Type B pancreatic cell (in vitro differentiated cells): ENCODE measurements around the gene RBBP8. TPM values are rescaled to one million over a fixed set of nuclear protein-coding genes. Genes with fewer than 3 reads are reported as not detected.
"Not testable (repeated sequence)": the region's sequence is repeated elsewhere in the genome, so short reads cannot be mapped to it uniquely, and the experiment has no call there.

ENCODE experiments used
- DNase-seq: peaks from one replicate; pipeline ENCODE4 v3.0.0; 2021; ENCODE audit warnings: mixed read lengths; ENCODE audit not compliant: unreplicated experiment; ENCODE audit errors: extremely low spot score
- H3K27ac Mint-ChIP-seq: 2 replicates; pipeline ENCODE4 v1.8.0; 2021; ENCODE audit warnings: mild to moderate bottlenecking, mixed read lengths
- H3K27me3 Mint-ChIP-seq: 2 replicates; pipeline ENCODE4 v1.8.0; 2021; ENCODE audit warnings: mixed read lengths
- H3K36me3 Mint-ChIP-seq: 2 replicates; pipeline ENCODE4 v1.8.0; 2021; ENCODE audit warnings: mixed read lengths
- H3K4me1 Mint-ChIP-seq: one replicate; pipeline ENCODE4 v1.8.0; 2021; ENCODE audit warnings: mixed read lengths; ENCODE audit not compliant: unreplicated experiment
- H3K4me3 Mint-ChIP-seq: 2 replicates; pipeline ENCODE4 v1.8.0; 2021; ENCODE audit warnings: mild to moderate bottlenecking, mixed read lengths
- H3K9me3 Mint-ChIP-seq: 2 replicates; pipeline ENCODE4 v1.8.0; 2021; ENCODE audit warnings: mixed read lengths
- CTCF ChIP-seq: fragments of 200-600 bp; sonication (generic); conservative IDR thresholded peaks from 2 replicates; pipeline ENCODE4 v1.5.0; 2021; ENCODE audit warnings: antibody characterized with exemption, mild to moderate bottlenecking
- long read RNA-seq: library from polyadenylated mRNA; unstranded; transcript quantifications from one replicate; pipeline ENCODE4 v2.0.0, GENCODE V29; 2020
- total RNA-seq: library from RNA; stranded (reverse); gene quantifications from 2 replicates; pipeline ENCODE4 v1.2.1, GENCODE V29; 2021; ENCODE audit warnings: low replicate concordance

The RBBP8 gene
- total RNA-seq: 23.7 and 26.7 TPM in 2 replicates
- long read RNA-seq, partial matches to known transcripts: 12 of 15 reads
- long read RNA-seq, other reads (novel, unspliced or antisense): 3 of 15 reads

- Mint-ChIP-seq H3K9me3 (no peaks in the 10 kb centered on the region), H3K27me3 (no peaks in the 10 kb centered on the region), H3K4me1 (peaks cover 14% of the 10 kb centered on the region), H3K36me3 (peaks cover 3% of the 10 kb centered on the region), H3K27ac (peak within 1 kb of the TSS; percentile 91), H3K4me3 (peak within 1 kb of the TSS; percentile 94)
- DNase-seq: peak; percentile 91
- TF ChIP-seq CTCF: no peak
Measured at GRCh38 chr18:22933206-22933965, at the start of gene RBBP8. Gene RBBP8, plus strand, starts transcription at chr18:22933328. Its CDS starts 3,524 bp downstream, at chr18:22936852.

- TF ChIP-seq CTCF: no peak
- Mint-ChIP-seq H3K27ac (no peak overlapping the region), H3K4me1 (peaks cover 8% of the 10 kb centered on the region)
Measured at GRCh38 chr18:22883827-22884226, 49.3 kb upstream of the RBBP8 start.

GRCh38 chr18:22885694-22886093 lies 47.4 kb upstream of the RBBP8 start:
- not testable (repeated sequence) for H3K27me3 Mint-ChIP-seq, DNase-seq, H3K4me3 Mint-ChIP-seq, H3K27ac Mint-ChIP-seq, H3K4me1 Mint-ChIP-seq, H3K36me3 Mint-ChIP-seq, H3K9me3 Mint-ChIP-seq

More at GRCh38 chr18:22883827-22884226, 49.3 kb upstream of the RBBP8 start:
- no peak overlapping the region for H3K4me3 Mint-ChIP-seq
- no peaks in the 10 kb centered on the region for H3K9me3 Mint-ChIP-seq
- DNase-seq: no peak
- no peaks in the 10 kb centered on the region for H3K36me3 Mint-ChIP-seq
- H3K27me3 Mint-ChIP-seq: no peaks in the 10 kb centered on the region

GRCh38 chr18:22899421-22899820 lies 33.7 kb upstream of the RBBP8 start:
- Mint-ChIP-seq H3K9me3 (peaks cover 5% of the 10 kb centered on the region), H3K4me1 (no peaks in the 10 kb centered on the region), H3K4me3 (no peak overlapping the region), H3K27me3 (no peaks in the 10 kb centered on the region), H3K27ac (no peak overlapping the region), H3K36me3 (peaks cover 5% of the 10 kb centered on the region)
- no peak for DNase-seq
- no peak for TF ChIP-seq CTCF

GRCh38 chr18:22900558-22901238 lies 32.4 kb upstream of the RBBP8 start:
- Mint-ChIP-seq H3K4me1 (no peaks in the 10 kb centered on the region), H3K9me3 (peaks cover 5% of the 10 kb centered on the region), H3K27ac (no peak overlapping the region), H3K27me3 (no peaks in the 10 kb centered on the region), H3K4me3 (no peak overlapping the region), H3K36me3 (peaks cover 5% of the 10 kb centered on the region)
- DNase-seq: no peak
- TF ChIP-seq CTCF: no peak

GRCh38 chr18:22902093-22902492 lies 31.0 kb upstream of the RBBP8 start:
- no peak for DNase-seq
- Mint-ChIP-seq H3K9me3 (peaks cover 5% of the 10 kb centered on the region), H3K27me3 (no peaks in the 10 kb centered on the region), H3K4me1 (no peaks in the 10 kb centered on the region), H3K36me3 (peaks cover 5% of the 10 kb centered on the region), H3K27ac (no peak overlapping the region), H3K4me3 (no peak overlapping the region)
- TF ChIP-seq CTCF: no peak

- H3K4me3 Mint-ChIP-seq, H3K36me3 Mint-ChIP-seq, H3K9me3 Mint-ChIP-seq, DNase-seq, H3K27me3 Mint-ChIP-seq, H3K27ac Mint-ChIP-seq, H3K4me1 Mint-ChIP-seq: not testable (repeated sequence)
Measured at GRCh38 chr18:22903248-22903647, 29.9 kb upstream of the RBBP8 start.
